ENCODE results near the gene TSC2. TPM values are rescaled to one million over a fixed set of nuclear protein-coding genes. Genes with fewer than 3 reads are reported as not detected.
"Not testable (repeated sequence)": the region's sequence is repeated elsewhere in the genome, so short reads cannot be mapped to it uniquely, and the experiment has no call there.

Gene TSC2
- total RNA-seq, 1 experiment from 2014 or later, result 134 TPM

- H3K36me3 Mint-ChIP-seq; H3K27me3 Mint-ChIP-seq (ENCODE audit: low read depth); H3K27ac Mint-ChIP-seq; ATAC-seq; H3K4me1 Mint-ChIP-seq; CTCF ChIA-PET; DNase-seq (ENCODE audit: low spot score); H3K9me3 Mint-ChIP-seq; H3K4me3 Mint-ChIP-seq: not testable (repeated sequence)
- POLR2A ChIA-PET, result interaction anchor here (0.6 kb wide), 1 partner anchor 83 kb away, joined by 4 read pairs; no protein-coding TSS in a partner anchor
Measured at GRCh38 chr16:2105291-2105690, 57.5 kb downstream of the TSC2 start.

- DNase-seq (ENCODE audit: low spot score); H3K4me3 Mint-ChIP-seq; H3K4me1 Mint-ChIP-seq; ATAC-seq; POLR2A ChIA-PET; H3K9me3 Mint-ChIP-seq; H3K27me3 Mint-ChIP-seq (ENCODE audit: low read depth); H3K27ac Mint-ChIP-seq; H3K36me3 Mint-ChIP-seq; CTCF ChIA-PET: not testable (repeated sequence)
Measured at GRCh38 chr16:2105769-2106168, 58.0 kb downstream of the TSC2 start.

- DNase-seq (ENCODE audit: low spot score); H3K27me3 Mint-ChIP-seq (ENCODE audit: low read depth); ATAC-seq; H3K4me3 Mint-ChIP-seq; H3K36me3 Mint-ChIP-seq; H3K9me3 Mint-ChIP-seq; CTCF ChIA-PET; H3K4me1 Mint-ChIP-seq; POLR2A ChIA-PET; H3K27ac Mint-ChIP-seq: not testable (repeated sequence)
Measured at GRCh38 chr16:2106211-2106610, 58.4 kb downstream of the TSC2 start.

- H3K27ac Mint-ChIP-seq; H3K4me1 Mint-ChIP-seq; POLR2A ChIA-PET; H3K4me3 Mint-ChIP-seq; H3K36me3 Mint-ChIP-seq; H3K9me3 Mint-ChIP-seq; ATAC-seq; DNase-seq (ENCODE audit: low spot score); H3K27me3 Mint-ChIP-seq (ENCODE audit: low read depth); CTCF ChIA-PET: not testable (repeated sequence)
Measured at GRCh38 chr16:2107121-2107790, 59.5 kb downstream of the TSC2 start.

- H3K4me3 Mint-ChIP-seq, CTCF ChIA-PET: not testable (repeated sequence)
Measured at GRCh38 chr16:2107791-2108125, 60.0 kb downstream of the TSC2 start.

GRCh38 chr16:2108446-2109270 lies 60.9 kb downstream of the TSC2 start:
- H3K4me3 Mint-ChIP-seq; POLR2A ChIA-PET; H3K4me1 Mint-ChIP-seq; H3K27me3 Mint-ChIP-seq (ENCODE audit: low read depth); H3K36me3 Mint-ChIP-seq; DNase-seq (ENCODE audit: low spot score); H3K9me3 Mint-ChIP-seq; ATAC-seq; H3K27ac Mint-ChIP-seq; CTCF ChIA-PET: not testable (repeated sequence)

More at GRCh38 chr16:2107791-2108125, 60.0 kb downstream of the TSC2 start:
- H3K27me3 Mint-ChIP-seq (ENCODE audit: low read depth); H3K36me3 Mint-ChIP-seq; ATAC-seq; H3K9me3 Mint-ChIP-seq; H3K27ac Mint-ChIP-seq; H3K4me1 Mint-ChIP-seq; POLR2A ChIA-PET; DNase-seq (ENCODE audit: low spot score): not testable (repeated sequence)

- H3K27ac Mint-ChIP-seq; ATAC-seq; H3K27me3 Mint-ChIP-seq (ENCODE audit: low read depth); DNase-seq (ENCODE audit: low spot score); CTCF ChIA-PET; H3K4me3 Mint-ChIP-seq; H3K36me3 Mint-ChIP-seq; POLR2A ChIA-PET; H3K4me1 Mint-ChIP-seq; H3K9me3 Mint-ChIP-seq: not testable (repeated sequence)
Measured at GRCh38 chr16:2109271-2109580, 61.4 kb downstream of the TSC2 start.

GRCh38 chr16:2109872-2110271 lies 62.1 kb downstream of the TSC2 start:
- H3K36me3 Mint-ChIP-seq; H3K4me1 Mint-ChIP-seq; ATAC-seq; H3K27me3 Mint-ChIP-seq (ENCODE audit: low read depth); CTCF ChIA-PET; H3K4me3 Mint-ChIP-seq; DNase-seq (ENCODE audit: low spot score); H3K27ac Mint-ChIP-seq; POLR2A ChIA-PET; H3K9me3 Mint-ChIP-seq: not testable (repeated sequence)

- H3K27me3 Mint-ChIP-seq (ENCODE audit: low read depth); H3K27ac Mint-ChIP-seq; H3K36me3 Mint-ChIP-seq; H3K4me1 Mint-ChIP-seq; H3K4me3 Mint-ChIP-seq; POLR2A ChIA-PET; DNase-seq (ENCODE audit: low spot score); ATAC-seq; H3K9me3 Mint-ChIP-seq; CTCF ChIA-PET: not testable (repeated sequence)
Measured at GRCh38 chr16:2110332-2111008, 62.7 kb downstream of the TSC2 start.

GRCh38 chr16:2111009-2111353 lies 63.2 kb downstream of the TSC2 start:
- H3K27ac Mint-ChIP-seq; H3K36me3 Mint-ChIP-seq; H3K27me3 Mint-ChIP-seq (ENCODE audit: low read depth); CTCF ChIA-PET; H3K9me3 Mint-ChIP-seq; H3K4me3 Mint-ChIP-seq; H3K4me1 Mint-ChIP-seq; ATAC-seq; DNase-seq (ENCODE audit: low spot score); POLR2A ChIA-PET: not testable (repeated sequence)

GRCh38 chr16:2111412-2112335 lies 63.9 kb downstream of the TSC2 start:
- H3K36me3 Mint-ChIP-seq; H3K27ac Mint-ChIP-seq; H3K27me3 Mint-ChIP-seq (ENCODE audit: low read depth); H3K4me1 Mint-ChIP-seq; H3K9me3 Mint-ChIP-seq; POLR2A ChIA-PET; ATAC-seq; H3K4me3 Mint-ChIP-seq; DNase-seq (ENCODE audit: low spot score); CTCF ChIA-PET: not testable (repeated sequence)

GRCh38 chr16:2112539-2113106 lies 64.8 kb downstream of the TSC2 start:
- POLR2A ChIA-PET; H3K9me3 Mint-ChIP-seq; H3K4me1 Mint-ChIP-seq; CTCF ChIA-PET; DNase-seq (ENCODE audit: low spot score); H3K4me3 Mint-ChIP-seq; H3K27ac Mint-ChIP-seq; H3K36me3 Mint-ChIP-seq; ATAC-seq; H3K27me3 Mint-ChIP-seq (ENCODE audit: low read depth): not testable (repeated sequence)
